ENCODE measurements around the gene ATP5ME. TPM values are rescaled to one million over a fixed set of nuclear protein-coding genes. Genes with fewer than 3 reads are reported as not detected.

The ATP5ME gene
- total and polyA plus RNA-seq, 2 donors (not counting 1 experiment from before 2014, with no cell fraction given), result 257 to 356 TPM

DNA sequence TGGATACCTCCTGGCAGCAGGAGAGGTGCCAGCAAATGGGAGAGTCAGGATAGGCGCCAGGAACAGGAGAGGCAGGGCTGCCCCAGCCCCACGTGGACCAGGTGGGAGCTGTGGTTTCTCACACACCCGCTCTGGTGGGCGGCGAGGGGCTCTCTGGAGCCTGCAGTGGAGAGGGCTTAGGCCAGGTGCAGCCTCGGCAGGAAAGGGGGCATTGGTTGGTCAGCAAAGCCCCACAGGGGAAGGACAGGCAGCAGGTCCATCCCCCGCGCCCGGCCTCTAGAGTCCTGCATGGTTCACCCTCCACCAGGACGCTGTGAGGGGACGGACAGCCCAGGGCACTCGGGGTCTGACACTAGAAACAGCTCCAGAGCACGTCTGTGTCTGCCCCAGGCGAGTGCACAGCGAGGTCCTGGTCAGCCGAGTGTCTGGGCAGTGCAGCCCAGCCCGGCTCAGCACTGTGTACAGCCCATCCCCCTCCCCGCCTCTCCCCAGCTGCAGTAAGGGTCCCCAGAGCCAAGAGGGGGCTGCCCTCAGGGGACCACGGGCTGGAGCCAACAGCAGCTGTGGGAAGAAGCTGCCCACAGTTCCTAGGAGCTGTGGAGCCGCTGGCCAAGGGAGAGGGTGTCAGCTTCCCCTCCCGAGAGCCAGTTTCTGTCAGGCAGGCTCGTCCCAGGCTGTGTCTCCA, 8.2 kb downstream of the ATP5ME start:
- H3K4me1 ChIP-seq (ENCODE audit: control insufficient read depth, extremely low read depth, insufficient read depth, low read length), result no peaks in the 10 kb centered on the region
- H3K9ac ChIP-seq (ENCODE audit: insufficient read depth, low read length), result no peak overlapping the region
- TF ChIP-seq, protein P1, sequence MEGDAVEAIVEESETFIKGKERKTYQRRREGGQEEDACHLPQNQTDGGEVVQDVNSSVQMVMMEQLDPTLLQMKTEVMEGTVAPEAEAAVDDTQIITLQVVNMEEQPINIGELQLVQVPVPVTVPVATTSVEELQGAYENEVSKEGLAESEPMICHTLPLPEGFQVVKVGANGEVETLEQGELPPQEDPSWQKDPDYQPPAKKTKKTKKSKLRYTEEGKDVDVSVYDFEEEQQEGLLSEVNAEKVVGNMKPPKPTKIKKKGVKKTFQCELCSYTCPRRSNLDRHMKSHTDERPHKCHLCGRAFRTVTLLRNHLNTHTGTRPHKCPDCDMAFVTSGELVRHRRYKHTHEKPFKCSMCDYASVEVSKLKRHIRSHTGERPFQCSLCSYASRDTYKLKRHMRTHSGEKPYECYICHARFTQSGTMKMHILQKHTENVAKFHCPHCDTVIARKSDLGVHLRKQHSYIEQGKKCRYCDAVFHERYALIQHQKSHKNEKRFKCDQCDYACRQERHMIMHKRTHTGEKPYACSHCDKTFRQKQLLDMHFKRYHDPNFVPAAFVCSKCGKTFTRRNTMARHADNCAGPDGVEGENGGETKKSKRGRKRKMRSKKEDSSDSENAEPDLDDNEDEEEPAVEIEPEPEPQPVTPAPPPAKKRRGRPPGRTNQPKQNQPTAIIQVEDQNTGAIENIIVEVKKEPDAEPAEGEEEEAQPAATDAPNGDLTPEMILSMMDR (conservative IDR thresholded peaks at IDR 0.05 in 1 of 2, IDR thresholded peaks at IDR 0.05 in 1 of 2; ENCODE audit: low read depth in 1 of 2, low read length in 2 of 2), result no peak
- TF ChIP-seq EZH2 (IDR thresholded peaks at IDR 0.05; ENCODE audit: low read length, missing control alignments), result no peak
- no peaks in the 10 kb centered on the region for H4K20me1 ChIP-seq (ENCODE audit: control insufficient read depth, extremely low read depth, insufficient read depth, low read length)
- H3K4me2 ChIP-seq (ENCODE audit: extremely low read depth, insufficient read depth, low read length), result no peak overlapping the region
- no peaks in the 10 kb centered on the region for H3K9me3 ChIP-seq (ENCODE audit: control insufficient read depth, insufficient read depth, low read depth, low read length)
- no peaks in the 10 kb centered on the region for H3K79me2 ChIP-seq (ENCODE audit: control insufficient read depth, insufficient read depth, low read length)
- no peaks in the 10 kb centered on the region for H3K36me3 ChIP-seq (ENCODE audit: control insufficient read depth, insufficient read depth, low read length)
- H3K27me3 ChIP-seq (ENCODE audit: control insufficient read depth, insufficient read depth, low read length), result peaks cover 3% of the 10 kb centered on the region
- no peak overlapping the region for H3K4me3 ChIP-seq (replicated peaks in 1 of 4; ENCODE audit: control extremely low read depth in 1 of 4, insufficient read depth in 1 of 4, low read depth in 3 of 4, low read length in 4 of 4)
- DNase-seq (ENCODE audit: low read depth in 2 of 2), result no peak
- H2AFZ ChIP-seq (ENCODE audit: low read length), result no peak overlapping the region
- H3K27ac ChIP-seq (ENCODE audit: insufficient read depth, low read length), result no peak overlapping the region

DNA sequence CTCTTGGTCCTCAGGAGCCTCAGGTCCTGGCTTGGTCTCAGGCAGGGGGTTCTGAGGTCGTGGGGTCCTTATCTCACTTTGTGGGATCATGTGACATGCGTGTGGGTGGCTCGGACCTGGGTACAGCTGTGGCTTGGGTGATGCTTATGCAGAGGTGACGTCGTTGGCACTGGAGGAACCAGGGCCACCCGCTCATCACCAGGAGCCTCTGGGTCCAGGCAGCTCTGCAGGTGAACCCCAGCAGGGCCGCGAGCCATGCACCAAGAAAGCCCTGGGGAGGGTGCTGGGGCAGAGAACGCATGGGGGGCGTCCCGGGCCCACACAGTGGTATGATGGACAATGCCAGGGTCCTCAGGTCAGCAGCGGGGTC, 8.7 kb downstream of the ATP5ME start:
- no peaks in the 10 kb centered on the region for H4K20me1 ChIP-seq (ENCODE audit: control insufficient read depth, extremely low read depth, insufficient read depth, low read length)
- TF ChIP-seq, protein P1 (conservative IDR thresholded peaks at IDR 0.05 in 1 of 2, IDR thresholded peaks at IDR 0.05 in 1 of 2; ENCODE audit: low read depth in 1 of 2, low read length in 2 of 2), result no peak
- TF ChIP-seq EZH2 (IDR thresholded peaks at IDR 0.05; ENCODE audit: low read length, missing control alignments), result no peak
- no peak overlapping the region for H3K4me2 ChIP-seq (ENCODE audit: extremely low read depth, insufficient read depth, low read length)
- peaks cover 3% of the 10 kb centered on the region for H3K27me3 ChIP-seq (ENCODE audit: control insufficient read depth, insufficient read depth, low read length)
- H3K9me3 ChIP-seq (ENCODE audit: control insufficient read depth, insufficient read depth, low read depth, low read length), result no peaks in the 10 kb centered on the region
- H3K36me3 ChIP-seq (ENCODE audit: control insufficient read depth, insufficient read depth, low read length), result no peaks in the 10 kb centered on the region
- H3K27ac ChIP-seq (ENCODE audit: insufficient read depth, low read length), result no peak overlapping the region
- no peak overlapping the region for H3K9ac ChIP-seq (ENCODE audit: insufficient read depth, low read length)
- H3K4me1 ChIP-seq (ENCODE audit: control insufficient read depth, extremely low read depth, insufficient read depth, low read length), result no peaks in the 10 kb centered on the region
- H3K4me3 ChIP-seq (replicated peaks in 1 of 4; ENCODE audit: control extremely low read depth in 1 of 4, insufficient read depth in 1 of 4, low read depth in 3 of 4, low read length in 4 of 4), result no peak overlapping the region
- no peak for DNase-seq (ENCODE audit: low read depth in 2 of 2)
- no peak overlapping the region for H2AFZ ChIP-seq (ENCODE audit: low read length)
- no peaks in the 10 kb centered on the region for H3K79me2 ChIP-seq (ENCODE audit: control insufficient read depth, insufficient read depth, low read length)

DNA sequence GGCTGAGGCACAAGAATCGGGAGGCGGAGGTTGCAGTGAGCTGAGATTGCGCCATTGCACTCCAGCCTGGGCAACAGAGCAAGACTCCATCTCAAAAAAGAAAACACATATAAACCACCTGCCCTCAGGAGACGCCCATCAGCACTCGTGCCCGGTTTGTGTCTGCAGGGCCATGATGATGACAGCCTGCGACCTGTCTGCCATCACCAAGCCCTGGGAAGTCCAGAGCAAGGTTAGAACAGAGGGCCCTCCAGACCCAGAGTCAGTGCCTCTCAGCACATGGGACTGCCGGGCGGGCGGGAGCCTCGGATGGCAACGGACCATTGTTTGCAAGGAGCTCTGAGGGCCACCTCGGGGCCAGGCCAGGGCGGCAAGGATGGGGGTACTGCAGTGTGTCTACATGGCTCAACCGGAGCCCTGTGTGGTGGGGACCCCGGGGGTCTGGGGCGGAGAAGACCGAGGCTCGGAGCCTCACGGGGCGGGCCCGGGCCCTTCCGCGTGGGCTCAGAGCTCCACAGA, 9.3 kb downstream of the ATP5ME start:
- peaks cover 3% of the 10 kb centered on the region for H3K27me3 ChIP-seq (ENCODE audit: control insufficient read depth, insufficient read depth, low read length)

More for the DNA sequence above, 9.3 kb downstream of the ATP5ME start:
- no peaks in the 10 kb centered on the region for H4K20me1 ChIP-seq (ENCODE audit: control insufficient read depth, extremely low read depth, insufficient read depth, low read length)
- no peak overlapping the region for H3K9ac ChIP-seq (ENCODE audit: insufficient read depth, low read length)
- H3K36me3 ChIP-seq (ENCODE audit: control insufficient read depth, insufficient read depth, low read length), result no peaks in the 10 kb centered on the region
- TF ChIP-seq EZH2 (IDR thresholded peaks at IDR 0.05; ENCODE audit: low read length, missing control alignments), result no peak
- TF ChIP-seq, protein P1 (conservative IDR thresholded peaks at IDR 0.05 in 1 of 2, IDR thresholded peaks at IDR 0.05 in 1 of 2; ENCODE audit: low read depth in 1 of 2, low read length in 2 of 2), result no peak
- DNase-seq (ENCODE audit: low read depth in 2 of 2), result no peak
- no peak overlapping the region for H3K27ac ChIP-seq (ENCODE audit: insufficient read depth, low read length)
- H3K79me2 ChIP-seq (ENCODE audit: control insufficient read depth, insufficient read depth, low read length), result no peaks in the 10 kb centered on the region
- no peak overlapping the region for H2AFZ ChIP-seq (ENCODE audit: low read length)
- no peak overlapping the region for H3K4me3 ChIP-seq (replicated peaks in 1 of 4; ENCODE audit: control extremely low read depth in 1 of 4, insufficient read depth in 1 of 4, low read depth in 3 of 4, low read length in 4 of 4)
- H3K9me3 ChIP-seq (ENCODE audit: control insufficient read depth, insufficient read depth, low read depth, low read length), result no peaks in the 10 kb centered on the region
- no peaks in the 10 kb centered on the region for H3K4me1 ChIP-seq (ENCODE audit: control insufficient read depth, extremely low read depth, insufficient read depth, low read length)
- H3K4me2 ChIP-seq (ENCODE audit: extremely low read depth, insufficient read depth, low read length), result no peak overlapping the region

Measured in fibroblast of lung (primary cell).